ENCODE results near the gene NAGK.

- no peak for TF ChIP-seq ATF6 (CRISPR knock-in tag; IDR thresholded peaks at IDR 0.05)
- no peak for TF ChIP-seq JUN (CRISPR knock-in tag; IDR thresholded peaks at IDR 0.05)
- no peak for TF ChIP-seq MAX (CRISPR knock-in tag; IDR thresholded peaks at IDR 0.05)
- TF ChIP-seq CTCF (IDR thresholded peaks at IDR 0.05) = no peak
- no peak for TF ChIP-seq ZNF138 (CRISPR knock-in tag; conservative IDR thresholded peaks at IDR 0.05)
- TF ChIP-seq TEAD4 (CRISPR knock-in tag; IDR thresholded peaks at IDR 0.05) = no peak
- no peak for TF ChIP-seq TCF7 (CRISPR knock-in tag; IDR thresholded peaks at IDR 0.05; ENCODE audit: low read depth)
Observed at GRCh38 chr2:71082402-71083252, 14.2 kb downstream of the NAGK start.
